HUDEP-2 (cell line): ENCODE results near the gene CATSPER4.

Source experiments
- DNase-seq, 76 experiments: peaks; one replicate each; lab custom pipeline; 2025; ENCODE audit not compliant: unreplicated experiment in 76 of 76; lab: John Stamatoyannopoulos, UW

CATSPER4 gene

GRCh38 chr1:26234644-26235370 lies 44.4 kb downstream of the CATSPER4 start:
- DNase-seq: peak in 46 of 76 experiments; percentile 4 to 61 (median 22)

GRCh38 chr1:26237230-26237966 lies 47.0 kb downstream of the CATSPER4 start:
- DNase-seq: peak in 13 of 76 experiments; percentile 5 to 45 (median 25)

GRCh38 chr1:26239936-26240335 lies 49.5 kb downstream of the CATSPER4 start:
- DNase-seq: no peak
